Stimulated activated CD8-positive, alpha-beta memory T cell treated with anti-CD3 and anti-CD28 coated beads, Interleukin-7, amount 100 ng/mL, for 48 hours (primary cell): ENCODE data around the gene VAPB.
A peak's percentile ranks its signal among the peaks of the same experiment; 100 is the strongest.

ENCODE experiments used
- DNase-seq, 2 donors: peaks; one replicate each; pipeline ENCODE4 v3.0.0-alpha.2; 2020; ENCODE audit warnings: low read depth in 1 of 2; ENCODE audit errors: extremely low read depth in 1 of 2

Gene VAPB

DNA sequence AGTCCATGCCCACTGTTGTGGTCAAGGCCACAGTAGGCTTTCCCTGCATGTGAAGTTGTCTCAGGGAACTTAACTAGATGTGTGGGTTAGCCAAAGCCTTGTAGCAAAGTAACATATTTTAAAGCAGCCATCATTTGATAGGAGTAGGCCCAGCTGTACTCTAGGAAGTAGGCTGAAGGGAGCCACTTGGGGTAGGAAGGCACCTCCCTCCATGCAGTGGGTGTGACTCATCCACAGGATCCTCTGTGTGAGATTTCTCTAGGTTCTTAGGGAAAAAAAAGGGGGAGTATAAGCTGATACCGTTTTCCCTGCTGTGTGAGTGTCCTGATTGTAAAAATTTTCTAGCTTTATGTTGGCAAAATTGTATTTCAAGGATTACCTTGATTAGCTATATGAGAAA is 44.7 kb downstream of the VAPB start:
- no peak for DNase-seq

DNA sequence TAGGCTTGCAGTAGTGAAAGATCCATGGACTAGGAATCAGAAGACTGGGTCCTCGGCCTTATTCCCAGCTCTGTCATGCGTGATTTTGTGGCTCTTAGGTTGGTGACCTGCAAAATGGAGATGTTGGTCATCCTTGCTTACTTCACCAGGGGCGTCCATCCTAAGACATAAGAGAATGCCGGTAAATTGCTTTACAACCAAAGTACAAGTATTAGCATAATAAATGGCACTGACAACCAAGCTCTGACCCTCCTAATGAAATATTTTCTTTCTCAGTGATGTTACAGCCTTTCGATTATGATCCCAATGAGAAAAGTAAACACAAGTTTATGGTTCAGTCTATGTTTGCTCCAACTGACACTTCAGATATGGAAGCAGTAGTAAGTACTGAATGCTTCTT is 45.3 kb downstream of the VAPB start:
- DNase-seq: no peak

DNA sequence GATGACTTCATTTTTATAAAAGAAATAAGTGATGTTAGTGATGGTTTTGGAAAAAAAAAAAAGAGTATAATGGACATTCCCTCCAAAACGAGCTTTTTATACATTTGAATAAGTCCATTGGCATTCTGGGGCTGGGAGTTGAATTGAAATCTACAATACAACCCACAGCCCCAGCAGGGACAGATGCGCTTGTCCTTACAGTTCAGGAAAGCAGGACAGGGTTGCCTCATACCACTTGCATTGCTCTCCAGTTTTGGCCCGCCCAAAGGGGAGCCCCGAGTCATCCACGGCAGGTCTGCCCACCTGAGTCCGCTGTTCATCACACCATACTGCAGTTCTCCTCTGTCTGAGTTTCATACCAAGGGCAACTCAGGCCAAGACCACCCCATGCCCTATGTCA is 46.2 kb downstream of the VAPB start:
- DNase-seq: no peak

DNA sequence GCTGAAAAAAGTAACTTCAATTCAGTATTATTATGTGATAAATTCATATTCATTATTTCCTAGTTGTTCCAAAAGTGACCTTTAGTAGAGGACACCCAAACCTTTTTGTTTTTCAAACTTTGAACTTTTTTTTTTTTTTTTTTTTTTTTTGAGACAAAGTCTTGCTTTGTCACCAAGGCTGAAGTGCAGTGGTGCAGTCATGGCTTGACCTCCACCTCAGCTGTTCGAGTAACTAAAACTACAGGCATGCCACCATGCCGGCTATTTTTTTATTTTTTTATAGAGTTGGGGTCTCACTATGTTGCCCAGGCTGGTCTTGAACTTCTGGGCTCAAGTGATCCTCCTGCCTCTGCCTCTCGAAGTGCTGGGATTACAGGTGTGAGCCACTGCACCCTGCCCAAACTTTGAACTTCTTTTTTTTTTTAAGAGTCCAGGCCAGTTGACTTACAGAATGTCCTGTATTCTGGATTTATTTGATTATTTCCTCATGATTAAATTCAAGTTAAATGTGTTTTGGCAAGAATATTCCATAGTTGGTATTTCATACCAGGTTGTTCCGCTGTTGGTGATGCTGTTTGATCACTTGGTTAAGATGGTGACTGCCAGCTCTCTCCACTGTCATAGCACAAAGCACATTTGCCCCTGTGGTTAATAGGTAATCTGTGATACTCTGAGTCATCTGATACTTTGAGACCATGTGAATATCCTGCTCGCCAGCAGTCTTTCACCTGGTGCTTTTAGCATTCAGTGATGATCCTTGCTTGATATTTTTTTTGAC is 48.0 kb downstream of the VAPB start:
- no peak for DNase-seq

DNA sequence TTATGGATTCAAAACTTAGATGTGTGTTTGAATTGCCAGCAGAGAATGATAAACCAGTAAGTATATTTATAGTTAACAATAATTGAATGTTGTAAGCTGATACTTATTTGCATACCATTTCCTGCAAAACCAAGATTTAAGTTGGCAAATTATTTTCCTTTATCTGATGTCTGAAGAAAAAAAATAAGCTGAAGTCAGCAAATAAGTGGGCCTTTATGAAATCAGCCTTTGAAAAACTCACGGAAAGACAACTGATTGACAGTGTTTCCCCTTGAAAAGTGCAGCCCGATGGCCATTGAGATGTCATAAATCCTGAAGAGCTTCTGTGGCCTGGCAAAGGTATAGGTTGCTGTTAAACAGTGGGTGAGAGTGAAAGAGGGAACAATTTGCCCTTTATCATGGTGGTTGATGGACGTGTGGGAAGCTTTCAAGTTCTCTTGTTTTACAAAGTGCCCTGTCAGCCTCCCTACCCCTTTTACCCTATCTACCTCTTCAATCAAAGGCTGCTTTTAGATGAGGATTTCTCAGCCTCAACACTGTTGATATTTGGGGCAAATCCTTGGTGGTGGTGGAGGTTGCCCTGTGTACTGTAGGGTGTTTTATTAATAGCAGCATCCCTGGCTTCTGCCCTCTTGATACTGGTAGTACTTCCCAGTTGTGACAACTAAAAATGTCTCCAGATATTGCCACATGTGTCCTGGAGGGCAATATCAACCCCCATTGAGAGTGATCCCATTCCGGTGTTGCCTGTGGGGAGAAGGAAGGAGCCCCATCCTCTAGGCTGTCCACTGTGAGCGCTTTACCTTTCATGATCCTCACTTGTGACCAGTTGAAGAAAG is 50.2 kb downstream of the VAPB start:
- DNase-seq: no peak

DNA sequence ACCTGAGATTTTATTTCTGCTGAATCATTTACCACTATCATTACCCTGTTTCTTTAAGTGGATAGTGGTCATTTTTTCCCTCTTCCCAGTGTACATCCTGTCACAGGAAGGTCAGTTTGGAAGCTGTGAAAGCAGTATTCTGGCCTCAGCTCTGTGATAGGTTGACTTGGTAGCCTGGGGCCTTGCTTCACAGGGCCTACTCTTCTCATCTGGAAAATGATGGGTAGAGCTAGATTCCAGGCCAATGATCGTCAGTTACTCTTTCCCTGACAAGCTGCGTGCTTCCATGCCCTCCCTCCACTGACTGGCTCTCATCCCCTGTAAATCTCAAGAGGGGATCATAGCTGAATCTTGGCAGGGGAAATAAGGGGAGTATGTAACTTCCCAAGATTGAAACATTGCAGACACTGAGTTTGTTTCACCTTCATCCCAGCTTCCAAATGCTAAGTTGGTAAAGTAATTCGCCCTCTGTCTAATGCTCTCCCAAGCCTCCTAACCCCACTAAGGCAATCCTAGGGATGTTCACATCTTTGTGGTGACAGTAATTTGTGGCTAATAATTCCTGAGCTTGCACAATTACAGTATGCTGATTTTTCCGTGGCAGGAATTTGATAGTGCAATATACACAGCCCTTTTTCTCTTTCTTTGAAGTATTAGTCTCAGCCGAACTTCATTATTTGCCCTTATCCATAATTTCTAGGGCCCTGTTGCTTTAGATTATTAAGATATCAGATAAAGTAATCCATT is 51.2 kb downstream of the VAPB start:
- DNase-seq: no peak

DNA sequence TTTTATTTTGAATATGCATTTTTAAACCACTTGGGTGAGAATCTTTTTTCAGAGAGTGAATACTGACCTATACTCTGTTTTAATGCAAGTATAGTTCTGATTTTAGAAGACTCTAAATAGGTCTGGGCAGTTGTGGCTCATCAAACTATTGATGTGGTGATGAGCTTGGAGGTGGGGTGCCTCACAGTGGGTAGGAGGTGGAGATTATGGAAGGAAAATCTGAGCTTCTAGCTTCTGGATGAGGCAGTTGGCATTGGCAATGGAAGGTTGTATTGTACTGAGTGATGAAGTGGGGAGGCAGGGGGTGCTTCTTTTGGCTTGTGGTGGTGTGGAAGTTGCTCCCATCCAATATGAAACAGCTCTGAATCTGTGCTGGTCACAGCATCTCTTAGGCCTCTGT is 52.7 kb downstream of the VAPB start:
- DNase-seq: no peak

DNA sequence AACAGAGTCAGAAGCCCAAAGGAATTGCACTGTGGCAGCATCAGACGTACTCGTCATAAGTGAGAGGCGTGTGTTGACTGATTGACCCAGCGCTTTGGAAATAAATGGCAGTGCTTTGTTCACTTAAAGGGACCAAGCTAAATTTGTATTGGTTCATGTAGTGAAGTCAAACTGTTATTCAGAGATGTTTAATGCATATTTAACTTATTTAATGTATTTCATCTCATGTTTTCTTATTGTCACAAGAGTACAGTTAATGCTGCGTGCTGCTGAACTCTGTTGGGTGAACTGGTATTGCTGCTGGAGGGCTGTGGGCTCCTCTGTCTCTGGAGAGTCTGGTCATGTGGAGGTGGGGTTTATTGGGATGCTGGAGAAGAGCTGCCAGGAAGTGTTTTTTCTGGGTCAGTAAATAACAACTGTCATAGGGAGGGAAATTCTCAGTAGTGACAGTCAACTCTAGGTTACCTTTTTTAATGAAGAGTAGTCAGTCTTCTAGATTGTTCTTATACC is 55.8 kb downstream of the VAPB start:
- no peak for DNase-seq

DNA sequence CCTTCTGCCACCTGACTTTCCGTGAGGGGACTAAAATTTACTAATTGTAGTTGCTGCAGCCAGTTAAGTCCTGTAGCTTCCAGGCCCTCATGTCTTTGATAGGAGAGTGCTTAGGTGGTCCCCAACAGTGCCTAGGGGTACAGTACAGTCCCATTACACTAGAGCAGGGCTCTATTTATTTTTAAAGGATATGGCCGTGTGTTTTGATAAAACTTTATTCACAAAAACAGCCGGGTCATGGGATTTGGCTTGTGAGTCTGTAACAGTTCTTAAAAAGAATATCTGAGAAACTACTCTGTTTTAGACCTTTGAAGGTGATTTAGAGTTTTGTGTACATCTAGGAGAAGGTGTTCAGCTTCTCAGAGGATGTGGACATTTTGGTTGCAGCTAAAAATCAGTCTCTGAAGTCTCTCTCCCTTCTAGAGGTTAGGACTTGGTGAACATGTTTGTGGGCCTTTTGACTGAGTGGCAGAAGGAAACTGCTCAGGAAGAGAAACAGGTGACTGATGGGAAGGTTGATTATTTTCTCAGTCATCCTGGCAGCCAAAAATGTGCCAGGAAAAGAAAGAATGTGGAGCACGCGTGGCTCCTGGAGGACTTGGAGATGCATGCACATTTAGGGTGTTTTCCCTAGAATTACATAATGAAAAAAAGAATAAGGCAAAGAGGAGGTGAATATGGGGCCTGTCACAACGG is 57.4 kb downstream of the VAPB start:
- no peak for DNase-seq

DNA sequence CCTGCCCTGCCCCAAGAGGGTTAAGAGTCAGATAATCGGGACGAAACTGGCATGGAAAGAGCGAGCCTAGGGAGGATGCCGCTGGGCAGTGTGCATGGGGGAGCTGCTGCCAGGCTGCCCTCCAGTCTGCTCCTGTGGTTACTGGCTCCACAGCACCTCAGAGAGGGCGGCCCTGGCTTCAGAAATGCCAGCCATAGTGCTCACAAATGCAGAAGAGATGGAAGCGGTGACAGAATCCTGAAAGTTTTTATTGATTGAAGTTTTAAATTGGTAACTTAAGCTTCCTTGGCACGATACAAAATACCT is 57.9 kb downstream of the VAPB start:
- no peak for DNase-seq

DNA sequence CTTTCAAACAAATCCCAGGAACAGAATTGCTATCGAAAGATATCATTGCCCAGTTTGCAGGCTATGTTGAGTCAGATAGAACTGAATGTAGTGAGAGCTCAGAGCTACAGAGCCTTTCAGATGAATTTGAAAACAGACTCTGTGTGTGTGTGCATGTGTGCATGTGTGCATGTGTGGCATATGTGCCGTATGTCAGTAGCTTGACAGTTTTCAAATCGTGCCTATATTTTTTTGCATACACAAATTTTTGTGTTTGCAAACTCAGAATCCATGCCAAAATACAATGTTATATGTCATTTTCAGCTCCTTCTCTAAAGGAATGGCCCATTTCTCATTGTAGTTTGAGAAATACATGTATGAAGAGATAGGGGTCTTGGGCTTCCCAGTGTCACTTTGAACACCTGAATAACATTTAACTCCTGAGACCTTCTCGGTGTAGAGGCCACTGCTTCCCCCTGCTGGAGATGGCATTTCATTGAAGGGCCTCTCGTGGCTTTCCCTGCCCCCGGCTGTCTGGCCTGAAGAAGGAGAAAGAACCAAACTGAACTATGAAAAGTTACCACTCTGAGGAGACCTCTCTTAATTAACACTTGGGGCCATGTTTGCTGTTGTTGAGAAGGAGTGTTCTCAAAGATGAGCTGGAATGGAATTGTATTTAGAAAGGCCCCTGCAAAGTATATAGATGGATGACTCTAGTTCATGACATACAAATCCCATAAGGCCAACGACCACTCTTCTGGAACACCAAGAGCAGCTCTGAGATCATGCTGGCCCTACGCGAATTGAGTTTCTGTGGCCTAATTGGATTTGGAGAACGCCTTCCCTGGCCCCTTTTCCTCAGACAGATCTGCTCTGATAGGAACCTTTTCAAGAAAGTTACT is 58.7 kb downstream of the VAPB start:
- DNase-seq: peak in 1 of 2 donors; percentile 25

DNA sequence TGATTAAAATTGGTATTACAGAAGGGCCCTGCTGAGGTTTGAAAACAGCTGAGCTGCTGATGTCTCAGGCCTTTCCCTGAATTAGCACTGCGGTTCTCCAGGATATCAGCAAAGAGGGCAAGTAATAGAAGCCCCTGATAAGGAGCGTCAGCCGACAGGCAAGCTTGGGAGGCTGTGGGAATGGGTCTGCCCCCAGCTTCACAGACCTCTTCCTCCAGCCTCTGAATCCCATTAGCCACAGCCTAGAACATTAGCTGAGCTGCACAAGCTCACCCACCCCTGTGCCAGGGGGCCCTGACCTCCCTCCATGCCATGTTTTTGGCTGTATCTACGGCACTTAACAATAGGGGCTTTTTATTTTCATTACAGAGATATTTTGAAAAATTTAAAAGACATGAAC is 59.9 kb downstream of the VAPB start:
- DNase-seq: no peak

DNA sequence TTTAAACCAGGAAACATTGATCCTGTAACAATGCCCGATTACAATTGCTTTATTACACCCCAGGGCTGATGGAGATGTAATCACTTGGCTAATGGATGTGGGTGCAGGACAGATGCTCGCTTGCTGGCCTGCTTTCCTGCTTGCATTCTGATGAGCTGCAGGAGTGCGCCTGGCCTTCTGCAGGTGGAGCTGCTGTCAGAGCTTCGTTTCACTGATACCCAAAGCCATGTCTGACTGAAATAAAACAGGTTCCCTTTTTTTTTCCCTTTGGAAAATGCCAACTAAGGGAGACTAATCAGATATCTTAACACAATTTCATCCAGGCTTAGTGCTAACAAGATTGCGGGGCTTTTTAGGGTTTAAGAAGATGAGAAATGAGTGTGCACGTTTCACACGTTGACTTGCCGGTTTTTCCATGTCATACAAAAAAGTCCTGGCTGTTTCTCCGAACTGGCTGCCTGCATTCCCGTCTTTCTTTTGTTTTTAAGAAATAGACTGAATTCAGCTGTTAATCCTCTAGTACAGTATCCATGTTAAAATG is 60.7 kb downstream of the VAPB start:
- no peak for DNase-seq

DNA sequence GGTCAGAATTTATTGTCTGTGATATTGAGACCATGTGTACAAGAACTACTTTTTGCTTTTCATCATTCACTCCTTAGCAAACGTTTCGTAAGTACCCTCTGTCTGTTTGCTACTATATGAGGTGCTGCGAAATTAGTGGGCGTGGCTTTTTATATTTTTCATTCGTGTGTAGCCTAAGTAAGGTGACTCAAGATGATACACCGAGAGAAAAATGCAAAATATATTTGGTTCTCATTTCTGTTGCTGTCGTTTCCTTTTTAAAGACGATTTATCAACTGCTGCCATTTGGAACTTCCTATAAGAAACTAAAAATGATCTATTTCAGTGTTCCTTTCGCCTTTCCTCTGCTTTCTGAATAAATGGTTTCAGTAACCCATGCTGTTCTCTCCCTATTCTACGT is 61.2 kb downstream of the VAPB start:
- DNase-seq: no peak

DNA sequence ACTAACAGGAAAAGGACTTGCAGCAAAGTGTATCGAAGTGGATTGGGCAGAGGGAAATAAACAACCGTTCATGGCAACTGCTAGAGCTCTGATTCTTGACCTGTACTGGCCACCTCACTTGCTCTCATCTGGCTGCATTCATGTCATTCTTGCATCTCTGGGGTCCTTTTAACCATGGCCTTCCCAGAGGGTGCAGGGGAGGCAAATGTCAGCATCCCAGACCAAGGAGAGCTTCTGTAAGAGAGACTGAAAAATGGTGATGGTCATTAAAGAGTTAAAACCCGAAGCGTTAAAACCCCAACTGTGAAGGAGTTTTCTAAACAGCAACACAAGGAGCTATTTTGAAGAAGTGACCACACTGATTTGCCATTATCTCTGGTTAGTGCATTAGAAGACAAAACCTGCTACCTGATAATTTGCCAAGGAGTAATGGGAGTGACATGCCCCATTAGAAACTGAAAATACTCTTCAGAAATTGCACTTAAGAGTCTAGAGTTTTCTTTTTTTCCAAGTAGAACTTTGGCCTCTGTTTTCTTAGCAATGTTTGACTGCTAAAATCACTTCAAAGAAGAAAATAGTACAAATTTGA is 63.7 kb downstream of the VAPB start:
- no peak for DNase-seq

DNA sequence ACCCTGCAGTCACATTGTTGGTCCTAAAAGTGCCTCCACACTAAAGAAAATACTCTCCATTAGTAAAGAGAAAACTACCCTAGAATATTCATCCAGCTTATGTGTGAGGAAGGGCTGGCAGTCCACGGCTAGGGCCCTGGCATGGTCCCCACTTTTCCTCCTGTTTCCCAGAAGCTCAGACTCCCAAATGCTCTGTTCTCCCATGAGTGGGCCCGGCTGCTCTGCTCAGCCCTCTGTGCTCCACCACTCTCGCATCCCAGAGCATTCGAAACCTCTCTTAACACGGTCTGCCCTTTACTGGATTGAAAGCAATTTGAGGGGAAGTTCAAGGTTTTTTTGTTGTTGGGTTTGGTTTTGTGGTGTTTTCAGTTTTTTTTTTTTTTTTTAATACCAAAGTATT is 64.4 kb downstream of the VAPB start:
- DNase-seq: no peak

DNA sequence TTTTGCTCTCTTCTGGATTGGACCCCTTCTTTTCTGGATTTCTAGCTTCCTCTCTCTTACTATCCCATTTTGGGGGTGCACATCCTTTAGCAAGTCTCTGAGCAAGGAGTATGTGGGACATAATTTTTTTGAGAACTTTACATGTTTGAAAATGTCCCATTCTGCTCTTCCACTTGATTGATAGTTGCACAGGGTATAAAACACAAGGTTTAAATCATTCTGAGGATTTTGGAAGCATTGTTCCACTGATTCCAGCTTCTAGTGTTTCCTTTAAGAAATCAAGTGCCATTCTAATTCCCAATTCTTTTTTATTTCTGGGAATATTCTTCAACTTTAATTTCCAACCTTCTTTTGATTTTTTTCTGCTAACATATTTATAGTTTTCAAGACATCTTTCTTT is 65.4 kb downstream of the VAPB start:
- no peak for DNase-seq

DNA sequence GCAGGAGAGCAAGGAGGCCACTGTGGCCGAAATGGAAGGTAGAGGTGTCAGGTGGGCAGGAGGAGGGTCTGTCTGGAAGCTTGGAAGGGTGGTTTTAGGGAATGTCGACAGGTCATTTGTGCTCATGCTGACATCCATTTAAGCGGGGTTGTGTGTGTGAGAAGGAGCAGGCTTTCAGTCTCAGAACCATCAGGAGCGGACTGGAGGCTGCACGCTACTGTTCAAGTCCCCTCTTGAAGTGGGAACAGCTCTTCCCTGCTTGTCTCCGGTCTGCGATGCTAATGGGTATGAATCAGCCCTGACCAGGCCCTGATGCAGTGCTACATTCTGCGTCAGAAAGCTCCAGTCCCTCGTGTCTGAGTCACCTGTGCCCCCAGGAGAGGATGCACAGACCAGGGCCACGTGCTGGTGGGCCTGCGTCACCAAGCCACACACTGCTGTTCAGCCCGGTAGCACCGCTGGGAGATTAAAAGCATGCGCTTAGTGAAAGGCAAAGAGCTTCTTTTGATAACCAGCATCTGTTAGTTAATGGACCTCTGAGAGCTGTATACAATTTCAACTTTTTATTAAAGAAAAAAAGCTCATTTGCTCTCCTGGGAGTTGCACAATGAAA is 68.2 kb downstream of the VAPB start:
- no peak for DNase-seq
